Activated CD4-positive, alpha-beta T cell treated with anti-CD3 and anti-CD28 coated beads for 36 hours (primary cell): ENCODE results near the gene BICDL1. TPM values are rescaled to one million over a fixed set of nuclear protein-coding genes. Genes with fewer than 3 reads are reported as not detected.

Source experiments
- ATAC-seq: fragments of 200-7000 bp; cut with Tn5 transposase; one replicate; pipeline ENCODE4 v1.10.0; 2021; ENCODE audit warnings: mild to moderate bottlenecking, moderate library complexity
- CTCF ChIA-PET: fragments of 350-600 bp; sonication (Branson Sonifier 250); formaldehyde crosslinking; loops from one replicate; lab custom pipeline; 2021; ENCODE audit warnings: antibody characterized with exemption; lab: Charles Lee
- POLR2A ChIA-PET: fragments of 350-600 bp; sonication (Branson Sonifier 250); formaldehyde crosslinking; loops from one replicate; lab custom pipeline; 2021; ENCODE audit warnings: antibody characterized with exemption, inconsistent platforms; lab: Charles Lee
- DNase-seq: peaks from one replicate; pipeline ENCODE4 v3.0.0-alpha.2; 2020
- H3K27ac Mint-ChIP-seq: one replicate; pipeline ENCODE4 v1.8.0; 2021; ENCODE audit warnings: mixed read lengths
- H3K27me3 Mint-ChIP-seq: one replicate; pipeline ENCODE4 v1.8.0; 2021; ENCODE audit warnings: mixed read lengths
- H3K36me3 Mint-ChIP-seq: one replicate; pipeline ENCODE4 v1.8.0; 2021; ENCODE audit warnings: low read depth, mixed read lengths
- H3K4me1 Mint-ChIP-seq: one replicate; pipeline ENCODE4 v1.8.0; 2021; ENCODE audit warnings: mixed read lengths
- H3K4me3 Mint-ChIP-seq: one replicate; pipeline ENCODE4 v1.8.0; 2021; ENCODE audit warnings: mild to moderate bottlenecking, moderate library complexity, mixed read lengths
- H3K9me3 Mint-ChIP-seq: one replicate; pipeline ENCODE4 v1.8.0; 2021; ENCODE audit warnings: low read depth, mixed read lengths
- intact Hi-C, 2 experiments: fragments of 100-400 bp; cut with DNase I in 1 of 2; cut with micrococcal nuclease in 1 of 2; formaldehyde crosslinking; loops; one replicate each; pipeline versions ENCODE4 v1.14.2 to v1.15.1; 2022 to 2024; cut with DNase I, micrococcal nuclease
- total RNA-seq, 2 experiments: library from RNA; stranded (reverse); gene quantifications; one replicate each; pipeline ENCODE4 v1.2.3, GENCODE V29; 2021

Gene BICDL1, protein sequence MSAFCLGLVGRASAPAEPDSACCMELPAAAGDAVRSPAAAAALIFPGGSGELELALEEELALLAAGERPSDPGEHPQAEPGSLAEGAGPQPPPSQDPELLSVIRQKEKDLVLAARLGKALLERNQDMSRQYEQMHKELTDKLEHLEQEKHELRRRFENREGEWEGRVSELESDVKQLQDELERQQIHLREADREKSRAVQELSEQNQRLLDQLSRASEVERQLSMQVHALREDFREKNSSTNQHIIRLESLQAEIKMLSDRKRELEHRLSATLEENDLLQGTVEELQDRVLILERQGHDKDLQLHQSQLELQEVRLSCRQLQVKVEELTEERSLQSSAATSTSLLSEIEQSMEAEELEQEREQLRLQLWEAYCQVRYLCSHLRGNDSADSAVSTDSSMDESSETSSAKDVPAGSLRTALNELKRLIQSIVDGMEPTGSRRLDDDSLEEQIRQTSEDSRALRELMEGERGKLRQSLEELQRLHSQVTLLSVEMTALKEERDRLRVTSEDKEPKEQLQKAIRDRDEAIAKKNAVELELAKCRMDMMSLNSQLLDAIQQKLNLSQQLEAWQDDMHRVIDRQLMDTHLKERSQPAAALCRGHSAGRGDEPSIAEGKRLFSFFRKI
- total RNA-seq: 100 to 1,000 TPM; 106 to 132 TPM

DNA sequence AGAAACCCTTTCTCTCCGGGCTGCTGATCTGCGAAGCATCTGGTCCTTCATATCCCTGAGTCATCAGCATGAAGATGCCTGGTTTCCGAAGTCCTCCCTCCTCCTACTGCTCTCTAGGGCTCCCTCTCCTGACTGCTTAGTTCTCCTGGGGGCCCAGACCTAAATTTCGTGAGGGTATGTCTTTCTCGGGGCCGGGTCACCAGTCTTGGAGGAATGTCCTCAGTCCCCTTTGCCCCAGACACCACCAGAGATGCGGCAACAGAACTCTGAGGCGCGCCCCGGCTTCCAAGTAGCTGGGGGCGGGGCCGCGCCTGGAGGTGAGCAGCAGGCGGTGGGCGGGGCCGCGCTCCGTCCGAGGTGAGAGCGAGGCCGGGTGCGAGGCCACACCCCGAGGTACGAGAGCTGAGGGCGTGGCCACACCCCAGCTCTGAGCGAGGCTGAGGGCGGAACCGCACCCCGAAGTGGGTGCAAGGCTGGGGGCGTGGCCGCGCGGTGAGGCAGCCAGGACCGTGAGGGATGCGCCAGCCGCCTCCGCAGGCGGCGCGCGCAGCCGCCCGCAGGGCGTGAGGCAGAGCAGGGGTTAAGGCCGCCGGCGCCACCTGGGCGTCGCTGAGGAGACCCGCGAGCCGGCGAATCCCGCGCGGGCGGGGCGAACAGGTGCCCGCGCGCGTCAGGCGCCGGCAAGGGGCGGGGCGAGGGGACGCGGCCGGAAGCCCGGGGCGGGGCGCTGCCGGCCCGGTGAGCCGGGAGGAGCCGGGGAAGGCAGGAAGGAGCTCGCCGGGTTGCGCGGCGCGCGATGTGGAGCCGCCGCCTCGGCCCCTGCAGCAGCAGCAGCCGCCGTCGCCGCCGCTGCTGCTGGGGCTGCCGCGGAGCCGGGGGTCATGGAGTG is at the start of gene BICDL1:
Gene BICDL1 (plus strand): TSS at position 765 of the 889 bp plus-strand sequence. CDS start 633 bp downstream, outside the sequence.
- ATAC-seq (peak; percentile 87), DNase-seq (peak; percentile 99)
- H3K4me1 Mint-ChIP-seq: peaks cover 43% of the 10 kb centered on the region
- H3K4me3 Mint-ChIP-seq: peak within 1 kb of the TSS; percentile 90
- H3K27ac Mint-ChIP-seq: peak within 1 kb of the TSS; percentile 92
- peaks cover 36% of the 10 kb centered on the region for H3K36me3 Mint-ChIP-seq
- CTCF ChIA-PET: interaction anchor here (0.5 to 1.7 kb wide), 16 partner anchors 8 to 213 kb away, joined by 3 to 16 read pairs (median 3); partner anchors contain the start of gene RPLP0
- POLR2A ChIA-PET: interaction anchor here (0.6 to 3.8 kb wide), 17 partner anchors 9 to 315 kb away, joined by 3 to 98 read pairs (median 5); partner anchors contain the start of genes RAB35, RNU4-2 and RPLP0
- intact Hi-C loops: loop anchor here (1.0 to 10.0 kb wide), 14 partner anchors 8 to 1614 kb away; partner anchors contain the start of genes RAB35 (in 2 of the 2), CIT (in 1 of the 2), MLEC (in 1 of the 2) and PRKAB1 (in 1 of the 2)
- H3K9me3 Mint-ChIP-seq: no peaks in the 10 kb centered on the region
- no peaks in the 10 kb centered on the region for H3K27me3 Mint-ChIP-seq

DNA sequence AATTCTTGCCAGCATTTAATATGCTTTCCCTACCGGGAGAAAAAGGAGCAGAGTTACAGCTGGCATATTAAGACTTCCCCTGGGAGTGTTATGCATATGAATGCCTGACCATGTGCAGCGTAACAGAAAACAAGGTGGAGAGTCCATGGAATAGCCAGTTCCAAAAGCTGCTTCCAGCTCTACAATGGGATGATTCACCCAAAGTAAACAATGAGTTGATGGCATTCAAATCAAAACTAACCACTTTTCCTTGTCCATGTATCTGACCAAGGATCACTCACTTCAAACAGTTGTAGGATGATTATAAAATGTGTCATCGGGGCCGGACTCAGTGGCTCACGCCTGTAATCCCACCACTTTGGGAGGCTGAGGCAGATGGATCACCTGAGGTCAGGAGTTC is 48.1 kb upstream of the BICDL1 start:
- intact Hi-C loops: no loop called here
- Mint-ChIP-seq H3K4me1 (no peaks in the 10 kb centered on the region), H3K36me3 (no peaks in the 10 kb centered on the region), H3K27me3 (no peaks in the 10 kb centered on the region), H3K27ac (no peak overlapping the region), H3K9me3 (no peaks in the 10 kb centered on the region), H3K4me3 (no peak overlapping the region)
- DNase-seq (no peak), ATAC-seq (no peak)
- ChIA-PET CTCF (interaction anchor here (1.1 to 2.4 kb wide), 4 partner anchors 9 to 22 kb away, joined by 3 to 8 read pairs (median 4); no protein-coding TSS in a partner anchor), POLR2A (no interaction called here)

DNA sequence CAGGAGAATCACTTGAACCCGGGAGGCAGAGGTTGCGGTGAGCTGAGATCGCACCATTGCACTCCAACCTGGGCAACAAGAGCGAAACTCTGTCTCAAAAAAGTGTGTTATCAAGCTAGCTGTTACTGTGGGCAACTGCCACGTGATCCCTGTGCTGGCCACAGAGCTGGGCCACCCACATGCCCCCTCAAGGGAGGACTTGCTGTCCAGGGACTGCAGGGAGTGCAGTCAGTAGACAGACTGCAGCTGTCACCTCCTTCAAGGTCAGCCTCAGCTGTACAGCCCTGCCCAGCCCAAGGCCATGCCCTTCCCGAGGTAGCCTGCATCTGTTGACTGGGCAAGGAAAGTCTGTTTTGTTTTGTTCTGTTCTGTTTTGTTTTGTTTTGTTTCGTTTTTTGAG is 46.6 kb upstream of the BICDL1 start:
- POLR2A ChIA-PET: no interaction called here
- no peak for DNase-seq
- no peak overlapping the region for H3K27ac Mint-ChIP-seq
- intact Hi-C loops: no loop called here
- H3K36me3 Mint-ChIP-seq: no peaks in the 10 kb centered on the region
- no peaks in the 10 kb centered on the region for H3K4me1 Mint-ChIP-seq
- no peak overlapping the region for H3K4me3 Mint-ChIP-seq
- CTCF ChIA-PET: interaction anchor here (1.0 kb wide), 1 partner anchor 12 kb away, joined by 3 read pairs; no protein-coding TSS in a partner anchor
- no peaks in the 10 kb centered on the region for H3K9me3 Mint-ChIP-seq
- no peaks in the 10 kb centered on the region for H3K27me3 Mint-ChIP-seq
- no peak for ATAC-seq

DNA sequence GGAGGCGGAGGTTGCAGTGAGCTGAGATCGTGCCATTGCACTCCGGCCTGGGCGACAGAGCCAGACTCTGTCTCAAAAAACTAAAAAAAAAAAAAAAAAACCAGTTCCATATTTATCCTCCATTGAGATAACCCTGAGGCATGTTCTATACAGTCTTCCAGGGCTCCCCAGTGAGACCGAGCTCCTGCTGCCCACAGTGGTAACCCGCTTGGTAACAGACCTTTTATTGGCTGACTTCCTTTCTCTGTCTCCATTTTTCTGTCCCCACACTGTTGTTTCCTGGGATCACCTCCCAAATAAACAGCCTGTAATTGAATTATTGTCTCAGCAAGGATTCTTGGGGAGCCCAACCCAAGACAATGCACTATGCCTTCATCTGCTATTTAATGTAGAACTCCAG is 42.8 kb upstream of the BICDL1 start:
- H3K4me1 Mint-ChIP-seq: no peaks in the 10 kb centered on the region
- no peaks in the 10 kb centered on the region for H3K36me3 Mint-ChIP-seq
- ATAC-seq (no peak), DNase-seq (no peak)
- no peak overlapping the region for H3K4me3 Mint-ChIP-seq
- no peak overlapping the region for H3K27ac Mint-ChIP-seq
- POLR2A ChIA-PET: no interaction called here
- no peaks in the 10 kb centered on the region for H3K27me3 Mint-ChIP-seq
- intact Hi-C loops: no loop called here
- H3K9me3 Mint-ChIP-seq: no peaks in the 10 kb centered on the region
- CTCF ChIA-PET: interaction anchor here (0.6 kb wide), 1 partner anchor 330 kb away, joined by 3 read pairs; no protein-coding TSS in a partner anchor

DNA sequence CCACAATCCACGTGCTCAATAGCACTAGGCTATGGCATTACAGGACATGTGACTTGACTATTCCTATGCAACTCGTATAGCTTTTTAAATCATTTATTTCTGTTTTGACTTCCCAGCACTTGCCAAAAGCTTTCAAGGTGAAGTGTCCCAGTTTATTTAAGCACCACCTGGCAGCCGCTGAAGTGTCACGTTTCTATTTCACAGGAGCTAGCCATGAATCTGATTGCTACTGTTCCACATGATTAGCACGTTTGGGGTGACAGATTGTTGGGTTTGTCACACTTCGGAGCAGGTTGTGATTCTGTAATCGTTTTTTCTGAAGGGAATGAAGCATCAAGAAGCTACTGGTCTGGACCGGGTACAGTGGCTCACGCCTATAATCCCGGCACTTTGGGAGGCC is 39.9 kb upstream of the BICDL1 start:
- no peaks in the 10 kb centered on the region for H3K27me3 Mint-ChIP-seq
- intact Hi-C loops: no loop called here
- no peak overlapping the region for H3K4me3 Mint-ChIP-seq

DNA sequence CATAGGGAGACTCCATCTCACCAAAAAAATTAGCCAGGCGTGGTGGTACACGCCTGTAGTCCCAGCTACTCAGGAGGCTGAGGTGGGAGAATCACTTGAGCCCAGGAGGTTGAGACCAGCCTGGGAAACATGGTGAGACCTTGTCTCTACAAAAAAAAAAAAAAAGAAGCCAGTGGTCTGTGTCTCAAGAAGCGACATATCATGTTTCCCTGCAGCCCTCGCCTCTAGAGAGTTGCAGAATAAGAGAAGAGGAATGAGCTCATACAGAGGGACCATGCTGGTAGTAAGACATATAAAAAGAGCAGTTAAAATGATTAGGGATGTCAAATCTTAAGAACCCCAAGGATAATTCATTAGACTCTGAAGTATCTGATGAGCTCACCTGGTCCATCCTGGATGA is 39.4 kb upstream of the BICDL1 start:
- Mint-ChIP-seq H3K27ac (no peak overlapping the region), H3K4me3 (no peak overlapping the region), H3K27me3 (no peaks in the 10 kb centered on the region), H3K4me1 (no peaks in the 10 kb centered on the region), H3K9me3 (no peaks in the 10 kb centered on the region), H3K36me3 (no peaks in the 10 kb centered on the region)
- ATAC-seq: no peak
- DNase-seq: no peak
- intact Hi-C loops: no loop called here
- POLR2A ChIA-PET: interaction anchor here (0.6 kb wide), 1 partner anchor 144 kb away, joined by 6 read pairs; no protein-coding TSS in a partner anchor
- CTCF ChIA-PET: interaction anchor here (0.7 to 1.3 kb wide), 3 partner anchors 9 to 287 kb away, joined by 3 to 4 read pairs (median 4); no protein-coding TSS in a partner anchor

More for the DNA sequence above, 39.9 kb upstream of the BICDL1 start:
- ChIA-PET POLR2A (interaction anchor here (0.6 kb wide), 1 partner anchor 144 kb away, joined by 6 read pairs; no protein-coding TSS in a partner anchor), CTCF (interaction anchor here (1.3 kb wide), 1 partner anchor 9 kb away, joined by 4 read pairs; no protein-coding TSS in a partner anchor)
- Mint-ChIP-seq H3K36me3 (no peaks in the 10 kb centered on the region), H3K27ac (no peak overlapping the region), H3K9me3 (no peaks in the 10 kb centered on the region), H3K4me1 (no peaks in the 10 kb centered on the region)
- DNase-seq (no peak), ATAC-seq (no peak)

DNA sequence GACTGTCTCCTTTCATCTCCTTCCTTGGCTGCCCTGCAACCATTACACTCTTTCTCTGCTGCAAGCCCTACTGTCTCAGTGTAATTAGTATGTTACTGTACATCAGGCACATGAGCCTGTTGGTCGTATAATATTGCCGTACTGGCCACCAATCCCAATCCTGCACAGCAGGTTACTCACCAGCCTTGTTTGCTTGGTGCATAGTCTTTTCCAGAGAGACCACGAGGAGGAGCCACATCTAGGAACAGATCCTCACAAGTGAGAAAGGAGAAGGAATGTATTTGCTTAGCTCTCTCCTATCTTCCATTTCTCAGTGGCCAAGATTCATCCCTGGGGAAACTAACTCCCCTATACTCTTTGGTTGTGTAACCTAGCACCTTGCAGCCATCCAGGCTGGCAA is 33.0 kb upstream of the BICDL1 start:
- no peaks in the 10 kb centered on the region for H3K27me3 Mint-ChIP-seq
- ATAC-seq (no peak), DNase-seq (no peak)
- H3K27ac Mint-ChIP-seq: no peak overlapping the region
- H3K4me1 Mint-ChIP-seq: no peaks in the 10 kb centered on the region
- POLR2A ChIA-PET: no interaction called here
- H3K9me3 Mint-ChIP-seq: peaks cover 21% of the 10 kb centered on the region
- intact Hi-C loops: no loop called here
- CTCF ChIA-PET: interaction anchor here (0.7 kb wide), 1 partner anchor 131 kb away, joined by 4 read pairs; no protein-coding TSS in a partner anchor
- H3K36me3 Mint-ChIP-seq: peaks cover 10% of the 10 kb centered on the region
- no peak overlapping the region for H3K4me3 Mint-ChIP-seq

DNA sequence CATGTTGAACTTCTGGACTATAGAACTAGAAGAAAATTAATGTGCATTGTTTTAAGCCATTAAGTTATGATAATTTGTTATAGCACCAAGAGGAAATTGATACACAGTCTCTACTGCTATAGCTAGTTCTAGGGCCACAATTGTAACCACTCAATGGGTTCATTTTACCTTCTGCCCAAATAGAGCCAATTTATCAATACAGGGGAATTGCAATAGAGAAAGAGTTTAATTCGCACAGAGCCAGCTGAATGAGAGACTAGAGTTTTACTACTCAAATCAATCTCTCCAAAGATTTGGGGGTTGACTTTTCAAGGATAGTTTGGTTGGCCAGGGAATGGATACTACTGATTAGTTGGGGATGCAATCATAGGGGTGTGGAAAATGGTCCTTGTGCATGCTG is 31.9 kb upstream of the BICDL1 start:
- no peak for DNase-seq
- ChIA-PET CTCF (interaction anchor here (0.6 kb wide), 1 partner anchor 299 kb away, joined by 3 read pairs; no protein-coding TSS in a partner anchor), POLR2A (interaction anchor here (0.6 kb wide), 1 partner anchor 229 kb away, joined by 3 read pairs; no protein-coding TSS in a partner anchor)
- no peak overlapping the region for H3K4me3 Mint-ChIP-seq
- H3K27ac Mint-ChIP-seq: no peak overlapping the region
- H3K36me3 Mint-ChIP-seq: peaks cover 10% of the 10 kb centered on the region
- peaks cover 21% of the 10 kb centered on the region for H3K9me3 Mint-ChIP-seq
- intact Hi-C loops: no loop called here
- no peaks in the 10 kb centered on the region for H3K27me3 Mint-ChIP-seq
- ATAC-seq: no peak
- H3K4me1 Mint-ChIP-seq: no peaks in the 10 kb centered on the region

DNA sequence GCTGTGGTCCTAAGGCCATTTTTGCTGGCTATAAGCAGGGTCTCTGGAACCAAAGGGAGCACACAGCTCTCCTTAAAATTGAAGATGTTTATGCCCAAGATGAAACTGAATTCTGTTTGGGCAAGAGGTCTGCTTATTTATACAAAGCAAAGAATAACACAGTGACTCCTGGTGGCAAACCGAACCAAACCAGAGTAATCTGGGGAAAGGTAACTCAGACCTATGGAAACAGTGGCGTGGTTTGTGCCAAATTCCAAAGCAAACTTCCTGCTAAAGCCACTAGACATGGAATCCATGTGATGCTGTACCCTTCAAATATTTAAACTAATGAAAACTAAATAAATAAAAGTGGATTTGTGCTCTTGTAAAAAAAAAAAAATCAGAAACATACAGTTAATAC is 29.6 kb upstream of the BICDL1 start:
- ChIA-PET CTCF (interaction anchor here (0.8 kb wide), 1 partner anchor 408 kb away, joined by 3 read pairs; no protein-coding TSS in a partner anchor), POLR2A (no interaction called here)

DNA sequence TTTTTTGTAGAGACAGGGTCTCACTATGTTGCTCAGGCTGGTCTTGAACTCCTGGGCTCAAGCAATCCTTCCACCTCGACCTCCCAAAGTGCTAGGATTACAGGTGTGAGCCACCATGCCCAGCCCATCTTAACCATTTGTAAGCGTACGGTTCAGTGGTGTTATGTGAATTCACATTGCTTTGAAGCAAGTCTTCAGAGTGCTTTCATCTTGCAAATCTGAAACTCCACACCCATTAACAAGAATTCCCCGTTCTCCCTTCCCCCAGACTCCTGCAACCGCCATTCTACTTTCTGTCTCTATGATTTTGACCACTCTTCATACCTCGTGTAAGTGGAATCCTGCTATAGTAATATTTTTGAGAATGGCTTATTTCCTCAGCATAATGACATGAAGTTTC is 24.9 kb upstream of the BICDL1 start:
- Mint-ChIP-seq H3K4me1 (peaks cover 4% of the 10 kb centered on the region), H3K27me3 (no peaks in the 10 kb centered on the region), H3K27ac (no peak overlapping the region), H3K36me3 (no peaks in the 10 kb centered on the region), H3K9me3 (no peaks in the 10 kb centered on the region), H3K4me3 (no peak overlapping the region)
- POLR2A ChIA-PET: no interaction called here
- intact Hi-C loops: no loop called here
- no peak for ATAC-seq
- no peak for DNase-seq
- CTCF ChIA-PET: no interaction called here

More for the DNA sequence above, 29.6 kb upstream of the BICDL1 start:
- H3K9me3 Mint-ChIP-seq: peaks cover 21% of the 10 kb centered on the region
- peaks cover 10% of the 10 kb centered on the region for H3K36me3 Mint-ChIP-seq
- H3K4me3 Mint-ChIP-seq: no peak overlapping the region
- no peaks in the 10 kb centered on the region for H3K27me3 Mint-ChIP-seq
- H3K27ac Mint-ChIP-seq: no peak overlapping the region
- no peak for ATAC-seq
- no peak for DNase-seq
- intact Hi-C loops: no loop called here
- peaks cover 4% of the 10 kb centered on the region for H3K4me1 Mint-ChIP-seq
